K562 (cell line): Measurements from ENCODE around the gene CYLD. TPM values are rescaled to one million over a fixed set of nuclear protein-coding genes. Genes with fewer than 3 reads are reported as not detected.

Source experiments
- ATAC-seq: fragments of 200-7000 bp; cut with Tn5 transposase; 3 replicates; pipeline ENCODE4 v1.9.1; 2020; ENCODE audit warnings: moderate library complexity
- BruUV-seq: library from RNA; stranded (reverse); fragments of 400-500 nt; replicated peaks from 2 replicates; lab custom pipeline; 2021; lab: Mats Ljungman, UMichigan
- CTCF ChIA-PET: fragments of 300-600 bp; formaldehyde crosslinking; extraction: SDS; loops from one replicate; lab custom pipeline; 2021; ENCODE audit warnings: low intra/inter-chr PET ratio; lab: Yijun Ruan, JAX
- POLR2A ChIA-PET: fragments of 300-600, 350-650 bp; sonication (Branson Sonifier 250); formaldehyde crosslinking; extraction: SDS; loops from one replicate; lab custom pipeline; 2021; ENCODE audit warnings: antibody characterized with exemption, inconsistent platforms; lab: Yijun Ruan, JAX
- DNase-seq, 4 experiments: peaks; one replicate each; pipeline versions ENCODE4 v3.0.0 to v3.0.0-alpha.2; 2011 to 2018; ENCODE audit warnings: low spot score in 3 of 4, mixed read lengths in 3 of 4; ENCODE audit errors: extremely low read depth in 1 of 4
- FAIRE-seq: peaks from 2 replicates; lab custom pipeline; 2011; peaks lifted over from hg19 to GRCh38; lab: Jason Lieb, UNC
- H2AFZ ChIP-seq: 2 replicates; pipeline ENCODE4 v1.6.0; 2011; ENCODE audit warnings: low read depth, low read length, control low read depth, inconsistent platforms
- H3K27ac ChIP-seq: fragments of 200-600 bp; 3 replicates; pipeline ENCODE4 v1.8.0; 2011; ENCODE audit warnings: low read depth, mild to moderate bottlenecking, control low read depth, inconsistent platforms, low read length, moderate library complexity, mixed read lengths; ENCODE audit errors: extremely low read depth
- H3K27me3 ChIP-seq, 2 experiments: fragments of 300-600 bp in 1 of 2; 2 replicates in 1 of 2; 3 replicates in 1 of 2; pipeline versions ENCODE4 v1.6.0 to v1.8.0; 2011; ENCODE audit warnings: inconsistent platforms in 2 of 2, low read length in 2 of 2, mild to moderate bottlenecking in 1 of 2, mixed read lengths in 1 of 2, moderate library complexity in 1 of 2; ENCODE audit not compliant: control insufficient read depth in 2 of 2, insufficient read depth in 2 of 2
- H3K36me3 ChIP-seq: fragments of 300-600 bp; 3 replicates; pipeline ENCODE4 v1.8.0; 2011; ENCODE audit warnings: mild to moderate bottlenecking, low read length, inconsistent platforms; ENCODE audit not compliant: control insufficient read depth, insufficient read depth
- H3K4me1 ChIP-seq, 2 experiments: fragments of 200-600 bp in 1 of 2; replicated peaks in 1 of 2; 2 replicates in 1 of 2; 3 replicates in 1 of 2; pipeline versions ENCODE4 v1.5.1 to v1.8.0; 2011; ENCODE audit warnings: inconsistent platforms in 2 of 2, low read length in 2 of 2, mild to moderate bottlenecking in 1 of 2, mixed read lengths in 1 of 2, moderate library complexity in 1 of 2; ENCODE audit not compliant: control insufficient read depth in 2 of 2, insufficient read depth in 2 of 2
- H3K4me2 ChIP-seq: 2 replicates; pipeline ENCODE4 v1.6.1; 2011; ENCODE audit warnings: low read length, control low read depth, inconsistent platforms, mixed read lengths; ENCODE audit not compliant: insufficient read depth
- H3K4me3 ChIP-seq: fragments of 200-600 bp; sonication (generic), shearing (Covaris generic); 2 replicates; pipeline ENCODE4 v1.5.1; 2016; ENCODE audit warnings: control low read depth, inconsistent platforms
- H3K79me2 ChIP-seq: fragments of 200-600 bp; 3 replicates; pipeline ENCODE4 v1.8.0; 2011; ENCODE audit warnings: low read length, inconsistent platforms; ENCODE audit not compliant: control insufficient read depth, insufficient read depth
- H3K9ac ChIP-seq, 2 experiments: 2 replicates each; pipeline versions ENCODE4 v1.6.0 to v1.6.1; 2011; ENCODE audit warnings: low read depth in 2 of 2, low read length in 2 of 2, control low read depth in 1 of 2, inconsistent platforms in 1 of 2, mild to moderate bottlenecking in 1 of 2, mixed read lengths in 1 of 2; ENCODE audit not compliant: insufficient read depth in 1 of 2
- H3K9me1 ChIP-seq: one replicate; pipeline ENCODE4 v1.6.0; 2011; ENCODE audit warnings: inconsistent platforms, mild to moderate bottlenecking, low read length, moderate library complexity; ENCODE audit not compliant: control insufficient read depth, insufficient read depth
- H3K9me3 ChIP-seq: replicated peaks from 2 replicates; pipeline ENCODE4 v1.5.1; 2011; ENCODE audit warnings: low read depth, low read length, inconsistent platforms; ENCODE audit not compliant: control insufficient read depth, insufficient read depth
- H4K20me1 ChIP-seq: replicated peaks from 2 replicates; pipeline ENCODE4 v1.6.1; 2011; ENCODE audit warnings: low read length, inconsistent platforms, mixed read lengths; ENCODE audit not compliant: control insufficient read depth, insufficient read depth
- CTCF ChIP-seq, 3 experiments: IDR thresholded peaks in 2 of 3; conservative IDR thresholded peaks in 1 of 3; 2 replicates each; pipeline ENCODE4 v1.5.1; 2011 to 2012; ENCODE audit warnings: low read length in 3 of 3, mild to moderate bottlenecking in 3 of 3, control low read depth in 2 of 3, improper control_type of control experiment in 1 of 3, inconsistent platforms in 1 of 3, low read depth in 1 of 3, mixed read lengths in 1 of 3, moderate library complexity in 1 of 3; ENCODE audit not compliant: insufficient read depth in 2 of 3
- ETV1 ChIP-seq: fragments of 450-650 bp; conservative IDR thresholded peaks from 2 replicates; pipeline ENCODE4 v1.6.1; 2016; ENCODE audit warnings: missing genetic modification characterization, control low read depth, low read depth, missing compliant biosample characterization
- ZNF324 ChIP-seq: fragments of 250-450 bp; sonication (Bioruptor Pico); IDR thresholded peaks from 2 replicates; pipeline ENCODE4 v1.4.0; 2020; ENCODE audit warnings: mild to moderate bottlenecking
- WGBS: fragments of 100-300 bp; shearing (Covaris generic); methylation state at CpG from one replicate; pipeline ENCODE4 v1.1.6; 2016; ENCODE audit warnings: low coverage, mixed read lengths; ENCODE audit not compliant: insufficient coverage; ENCODE audit errors: missing lambda C conversion rate; 5-methylcytosine and 5-hydroxymethylcytosine counted together
- in situ Hi-C: fragments of 300-500 bp; cut with MboI; formaldehyde crosslinking; loops from 4 replicates; pipeline ENCODE4 v1.15.0; 2018; ENCODE audit warnings: inconsistent platforms, mixed read lengths
- intact Hi-C: fragments of 100-400 bp; cut with micrococcal nuclease; formaldehyde crosslinking; loops from 2 replicates; pipeline ENCODE4 v1.14.2; 2022
- polyA plus RNA-seq, 8 experiments: library from polyadenylated mRNA; depleted of rRNA in 4 of 8; stranded (reverse) in 5 of 8; unstranded in 3 of 8; fragments of >200 nt; fragmentation: Nextera tagmentation in 2 of 8; fragmentation: Illumina TruSeq in 1 of 8; extraction: Ambion mirVana in 2 of 8; extraction: Trizol in 1 of 8; gene quantifications; 2 replicates each; pipeline versions ENCODE4 v1.2.1 to v1.2.3, GENCODE V29; 2011 to 2014; ENCODE audit warnings: inconsistent platforms in 1 of 8, missing spikeins in 1 of 8
- total RNA-seq, 7 experiments: library from RNA; depleted of rRNA in 6 of 7; stranded (reverse); fragments of >200 nt in 6 of 7; fragmentation: Illumina TruSeq in 2 of 7; extraction: Trizol in 2 of 7; gene quantifications; 2 replicates each; pipeline versions ENCODE4 v1.2.1 to v1.2.3, GENCODE V29; 2011 to 2021; ENCODE audit warnings: low replicate concordance in 1 of 7

Gene CYLD
- total and polyA plus RNA-seq, 9 of the 15 experiments (the other 6 are each of a cell fraction or from before 2014, with no cell fraction given): 3.4 to 7.4 (median 5.3) TPM

DNA sequence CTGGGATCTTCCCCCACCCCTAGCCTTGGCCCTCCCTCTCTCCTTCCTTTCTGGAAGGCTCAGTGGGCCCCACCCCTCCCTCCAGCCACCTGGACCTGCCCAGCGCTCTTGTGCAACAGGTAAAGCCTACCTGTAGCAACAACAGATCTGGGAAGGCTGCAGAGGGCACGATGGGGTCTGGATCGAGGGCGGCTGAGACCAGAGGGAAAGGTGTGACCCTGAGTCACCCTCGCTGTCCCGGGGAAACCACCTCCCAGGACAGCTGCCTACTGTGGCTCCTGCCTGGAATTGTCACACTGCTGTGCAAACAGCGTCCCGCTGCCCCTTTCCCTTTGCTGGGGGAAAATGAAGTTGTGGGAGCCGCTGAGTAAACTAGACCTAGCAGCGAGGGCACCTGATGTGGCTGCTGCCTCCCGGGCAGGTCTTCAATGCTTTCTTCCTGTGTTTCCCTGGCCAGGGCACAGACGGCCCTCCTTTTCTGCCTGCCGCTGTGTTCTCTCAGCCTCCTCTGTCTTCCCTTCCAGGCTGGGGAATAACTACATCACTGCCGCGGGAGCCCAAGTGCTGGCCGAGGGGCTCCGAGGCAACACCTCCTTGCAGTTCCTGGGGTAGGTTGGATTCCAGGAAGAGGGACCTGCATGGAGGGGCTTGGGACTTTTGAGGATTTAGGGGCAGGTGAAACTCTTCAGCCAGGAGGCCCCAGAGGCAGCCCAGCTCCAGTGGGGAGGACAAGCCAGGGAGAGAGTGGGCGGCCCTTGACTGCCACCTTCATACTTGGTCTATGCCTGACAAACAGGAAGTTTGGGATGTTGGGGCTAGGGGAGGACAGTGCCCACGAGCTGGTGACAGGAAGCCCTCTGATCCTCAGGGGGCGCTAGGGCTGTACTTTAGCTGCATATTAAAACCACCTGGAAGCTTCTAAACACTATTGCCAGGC, 22.2 kb upstream of the CYLD start:
- DNase-seq (no peak), ATAC-seq (peak; percentile 72), FAIRE-seq (no peak)
- no TSS peak for BruUV-seq
- Histone ChIP-seq H3K9me3 (no peaks in the 10 kb centered on the region), H2AFZ (no peak overlapping the region), H3K27ac (no peak overlapping the region), H4K20me1 (no peaks in the 10 kb centered on the region), H3K9me1 (no peaks in the 10 kb centered on the region), H3K36me3 (no peaks in the 10 kb centered on the region), H3K9ac (no peak overlapping the region), H3K4me1 (no peaks in the 10 kb centered on the region; a peak in 1 of 5 replicates), H3K79me2 (no peaks in the 10 kb centered on the region), H3K4me2 (no peak overlapping the region), H3K4me3 (no peak overlapping the region), H3K27me3 (peaks cover 7 to 47% of the 10 kb centered on the region in 2 experiments; a peak in 4 of 5 replicates)
- CTCF ChIA-PET: no interaction called here
- 4% methylated on average over 15 of the region's 20 CpGs for WGBS
- no peak for TF ChIP-seq ZNF324 (CRISPR knock-in tag)
- TF ChIP-seq ETV1 (tag): peak; percentile 31; the same call in 1 of the 2 replicates
- TF ChIP-seq CTCF (IDR thresholded peaks at IDR 0.05 in 2 of 3, conservative IDR thresholded peaks at IDR 0.05 in 1 of 3; ENCODE audit: insufficient read depth in 2 of 3, low read depth in 1 of 3, low read length in 3 of 3): peak in 1 of 3 experiments; percentile 34; a peak in 2 of 6 replicates
- POLR2A ChIA-PET: interaction anchor here (0.5 to 0.6 kb wide), 3 partner anchors 19 to 568 kb away, joined by 3 read pairs; no protein-coding TSS in a partner anchor
- intact Hi-C loops: no loop called here
- in situ Hi-C loops: no loop called here
